CD14-positive monocyte (primary cell): ENCODE measurements around the gene HLCS. TPM values are rescaled to one million over a fixed set of nuclear protein-coding genes. Genes with fewer than 3 reads are reported as not detected.

Experiments used
- DNase-seq, 3 donors: peaks; one replicate each; pipeline ENCODE4 v3.0.0-alpha.2; 2011 to 2022
- H2AFZ ChIP-seq: 2 replicates; pipeline ENCODE4 v1.6.0; 2012; ENCODE audit warnings: mild to moderate bottlenecking, low read depth, low read length, inconsistent platforms; ENCODE audit not compliant: insufficient read depth, poor library complexity, severe bottlenecking
- H3K27ac ChIP-seq, 2 donors: 1 replicate in 1 of 2; 2 replicates in 1 of 2; pipeline ENCODE4 v1.5.1; 2012 to 2013; ENCODE audit warnings: low read length in 2 of 2, control low read depth in 1 of 2, inconsistent platforms in 1 of 2, low read depth in 1 of 2, mild to moderate bottlenecking in 1 of 2
- H3K27me3 ChIP-seq, 2 donors: one replicate each; pipeline versions ENCODE4 v1.6.0 to v1.6.1; 2011 to 2013; ENCODE audit warnings: low read length in 2 of 2; ENCODE audit not compliant: control insufficient read depth in 2 of 2, insufficient read depth in 2 of 2
- H3K36me3 ChIP-seq, 2 donors: replicated peaks in 1 of 2; 1 replicate in 1 of 2; 2 replicates in 1 of 2; pipeline versions ENCODE4 v1.5.1 to v1.6.1; 2012 to 2013; ENCODE audit warnings: low read length in 2 of 2, control low read depth in 1 of 2, inconsistent platforms in 1 of 2, mild to moderate bottlenecking in 1 of 2; ENCODE audit not compliant: insufficient read depth in 2 of 2, control insufficient read depth in 1 of 2
- H3K4me1 ChIP-seq, 2 donors: 1 replicate in 1 of 2; 2 replicates in 1 of 2; pipeline versions ENCODE4 v1.5.1 to v1.6.1; 2012 to 2013; ENCODE audit warnings: low read length in 2 of 2, control low read depth in 1 of 2, inconsistent platforms in 1 of 2, mild to moderate bottlenecking in 1 of 2, moderate library complexity in 1 of 2; ENCODE audit not compliant: insufficient read depth in 2 of 2, control insufficient read depth in 1 of 2
- H3K4me2 ChIP-seq: replicated peaks from 2 replicates; pipeline ENCODE3; 2012; ENCODE audit warnings: low read length, moderate library complexity, mild to moderate bottlenecking; ENCODE audit not compliant: poor library complexity, severe bottlenecking; ENCODE audit errors: extremely low read depth
- H3K4me3 ChIP-seq, 3 experiments: fragments of 200-600 bp in 1 of 3; sonication (generic) in 1 of 3; replicated peaks in 1 of 3; 1 replicate in 2 of 3; 2 replicates in 1 of 3; pipeline ENCODE4 v1.5.1; 2011 to 2013; ENCODE audit warnings: low read length in 3 of 3, mild to moderate bottlenecking in 3 of 3, control low read depth in 2 of 3, low read depth in 2 of 3, inconsistent platforms in 1 of 3, moderate library complexity in 1 of 3
- H3K79me2 ChIP-seq: 2 replicates; pipeline ENCODE4 v1.6.0; 2012; ENCODE audit warnings: mild to moderate bottlenecking, control low read depth, inconsistent platforms, low read length, moderate library complexity; ENCODE audit not compliant: insufficient read depth
- H3K9ac ChIP-seq: 2 replicates; pipeline ENCODE4 v1.6.0; 2017; ENCODE audit warnings: low read length, mild to moderate bottlenecking; ENCODE audit not compliant: insufficient read depth, poor library complexity, severe bottlenecking
- H3K9me3 ChIP-seq, 2 donors: replicated peaks in 1 of 2; 1 replicate in 1 of 2; 2 replicates in 1 of 2; pipeline versions ENCODE4 v1.5.1 to v1.6.1; 2012 to 2013; ENCODE audit warnings: low read length in 2 of 2, control low read depth in 1 of 2; ENCODE audit not compliant: control insufficient read depth in 1 of 2, insufficient read depth in 1 of 2
- H4K20me1 ChIP-seq: 2 replicates; pipeline ENCODE4 v1.6.0; 2012; ENCODE audit warnings: mild to moderate bottlenecking, low read length, control low read depth, moderate library complexity; ENCODE audit not compliant: insufficient read depth
- H3K27ac Mint-ChIP-seq, 7 donors: one replicate each; pipeline ENCODE4 v1.8.0; 2020; ENCODE audit warnings: mild to moderate bottlenecking in 7 of 7, mixed read lengths in 7 of 7, moderate library complexity in 6 of 7, inconsistent platforms in 2 of 7
- H3K27me3 Mint-ChIP-seq, 3 donors: one replicate each; pipeline ENCODE4 v1.8.0; 2021 to 2022; ENCODE audit warnings: low read depth in 3 of 3, mild to moderate bottlenecking in 3 of 3, mixed read lengths in 3 of 3, moderate library complexity in 3 of 3, inconsistent platforms in 1 of 3
- H3K36me3 Mint-ChIP-seq, 2 donors: one replicate each; pipeline ENCODE4 v1.8.0; 2020; ENCODE audit warnings: mixed read lengths in 2 of 2, inconsistent platforms in 1 of 2, mild to moderate bottlenecking in 1 of 2
- H3K4me1 Mint-ChIP-seq: one replicate; pipeline ENCODE4 v1.8.0; 2020; ENCODE audit warnings: mild to moderate bottlenecking, mixed read lengths
- H3K4me3 Mint-ChIP-seq, 2 donors: one replicate each; pipeline ENCODE4 v1.8.0; 2020; ENCODE audit warnings: mild to moderate bottlenecking in 2 of 2, mixed read lengths in 2 of 2, moderate library complexity in 1 of 2
- H3K9me3 Mint-ChIP-seq, 7 donors: one replicate each; pipeline ENCODE4 v1.8.0; 2020 to 2022; ENCODE audit warnings: mixed read lengths in 7 of 7, mild to moderate bottlenecking in 6 of 7, moderate library complexity in 6 of 7, inconsistent platforms in 2 of 7
- CTCF ChIP-seq: fragments of 200-600 bp; IDR thresholded peaks from one replicate; pipeline ENCODE4 v1.8.0; 2022; ENCODE audit warnings: antibody characterized with exemption, mild to moderate bottlenecking
- WGBS: methylation state at CpG from one replicate; pipeline ENCODE4 v1.1.5; 2013; ENCODE audit warnings: missing lambda C conversion rate; ENCODE audit not compliant: insufficient coverage; 5-methylcytosine and 5-hydroxymethylcytosine counted together
- intact Hi-C, 2 donors: fragments of 100-400 bp; cut with micrococcal nuclease; formaldehyde crosslinking; loops; one replicate each; pipeline versions ENCODE4 v1.15.0 to v1.15.1; 2023
- polyA plus RNA-seq, 3 donors: library from polyadenylated mRNA; depleted of rRNA in 1 of 3; unstranded in 2 of 3; stranded (reverse) in 1 of 3; fragments of 300-500 nt in 2 of 3; fragments of >200 nt in 1 of 3; fragmentation: Illumina TruSeq in 2 of 3; gene quantifications; 1 replicate in 2 of 3; 2 replicates in 1 of 3; pipeline ENCODE4 v1.2.3, GENCODE V29; 2012 to 2021

The HLCS gene
- polyA plus RNA-seq, 3 donors, result 2.1 to 3.1 (median 2.2) TPM

- peaks cover 9 to 11% of the 10 kb centered on the region in 2 donors for H3K9me3 ChIP-seq
- H2AFZ ChIP-seq, result no peak overlapping the region
- H3K27ac Mint-ChIP-seq, result no peak overlapping the region
- DNase-seq, result no peak
- peaks cover 0 to 15% of the 10 kb centered on the region in 2 donors for H3K36me3 Mint-ChIP-seq
- H3K27me3 Mint-ChIP-seq, result peaks cover 0 to 3% (median 3%) of the 10 kb centered on the region in 3 donors
- no peak overlapping the region for H3K4me3 Mint-ChIP-seq
- intact Hi-C loops, result no loop called here
- no peaks in the 10 kb centered on the region for H4K20me1 ChIP-seq
- H3K36me3 ChIP-seq, result no peaks in the 10 kb centered on the region
- H3K4me1 ChIP-seq, result no peaks in the 10 kb centered on the region
- no peak overlapping the region for H3K9ac ChIP-seq
- H3K27me3 ChIP-seq, result no peaks in the 10 kb centered on the region
- no peak for TF ChIP-seq CTCF
- 70% methylated on average over 2 of the region's 5 CpGs for WGBS
- peaks cover 8 to 28% (median 18%) of the 10 kb centered on the region in 7 donors for H3K9me3 Mint-ChIP-seq
- H3K79me2 ChIP-seq, result no peaks in the 10 kb centered on the region
- no peaks in the 10 kb centered on the region for H3K4me1 Mint-ChIP-seq
- H3K4me2 ChIP-seq, result no peak overlapping the region
- no peak overlapping the region for H3K27ac ChIP-seq
- no peak overlapping the region for H3K4me3 ChIP-seq
Observed at GRCh38 chr21:36888466-36888865, 78.0 kb downstream of the HLCS start.

GRCh38 chr21:36887963-36888362 is 78.5 kb downstream of the HLCS start:
- H3K36me3 Mint-ChIP-seq, result peaks cover 0 to 15% of the 10 kb centered on the region in 2 donors

More at GRCh38 chr21:36887963-36888362, 78.5 kb downstream of the HLCS start:
- H3K36me3 ChIP-seq, result no peaks in the 10 kb centered on the region
- Mint-ChIP-seq H3K4me1 (no peaks in the 10 kb centered on the region), H3K9me3 (peaks cover 10 to 30% (median 22%) of the 10 kb centered on the region in 7 donors), H3K27ac (no peak overlapping the region), H3K27me3 (peaks cover 0 to 3% (median 3%) of the 10 kb centered on the region in 3 donors), H3K4me3 (no peak overlapping the region)
- H3K27ac ChIP-seq, result no peak overlapping the region
- no peaks in the 10 kb centered on the region for H3K27me3 ChIP-seq
- no peaks in the 10 kb centered on the region for H4K20me1 ChIP-seq
- no peak overlapping the region for H3K4me3 ChIP-seq
- no peaks in the 10 kb centered on the region for H3K4me1 ChIP-seq
- TF ChIP-seq CTCF, result no peak
- 91% methylated on average over 5 of the region's 5 CpGs for WGBS
- H3K79me2 ChIP-seq, result no peaks in the 10 kb centered on the region
- H3K9me3 ChIP-seq, result peaks cover 12 to 14% of the 10 kb centered on the region in 2 donors
- no peak overlapping the region for H3K9ac ChIP-seq
- DNase-seq, result no peak
- no peak overlapping the region for H2AFZ ChIP-seq
- intact Hi-C loops, result no loop called here
- no peak overlapping the region for H3K4me2 ChIP-seq
